Activated T-helper 1 cell treated with anti-CD3 and anti-CD28 coated beads, Interleukin-2, amount 50 U/mL, for 16 hours (primary cell): Measurements from ENCODE around the gene PRR7.

ENCODE experiments used
- DNase-seq, 2 donors: peaks; one replicate each; pipeline ENCODE4 v3.0.0-alpha.2; 2020; ENCODE audit warnings: low read depth in 1 of 2, low spot score in 1 of 2

PRR7 gene

GRCh38 chr5:177468685-177469628 lies 22.3 kb downstream of the PRR7 start:
- DNase-seq: no peak

- DNase-seq: no peak
Observed at GRCh38 chr5:177469750-177470525, 23.3 kb downstream of the PRR7 start.

GRCh38 chr5:177470759-177471536 lies 24.3 kb downstream of the PRR7 start:
- DNase-seq: no peak

- DNase-seq: no peak
Observed at GRCh38 chr5:177471610-177472356, 25.2 kb downstream of the PRR7 start.

- peak in 1 of 2 donors; percentile 29 for DNase-seq
Observed at GRCh38 chr5:177472460-177473442, 26.1 kb downstream of the PRR7 start.

GRCh38 chr5:177473443-177474001 lies 26.9 kb downstream of the PRR7 start, which contains the start of gene DBN1:
DBN1 (minus strand) TSS chr5:177473634; CDS start chr5:177473521, 113 bp downstream.
- no peak for DNase-seq

- no peak for DNase-seq
Observed at GRCh38 chr5:177474002-177474476, 27.4 kb downstream of the PRR7 start.

- no peak for DNase-seq
Observed at GRCh38 chr5:177474846-177475562, 28.4 kb downstream of the PRR7 start.

GRCh38 chr5:177475563-177476427 lies 29.2 kb downstream of the PRR7 start:
- DNase-seq: no peak

GRCh38 chr5:177476531-177477233 lies 30.1 kb downstream of the PRR7 start:
- no peak for DNase-seq

GRCh38 chr5:177477701-177478477 lies 31.3 kb downstream of the PRR7 start:
- no peak for DNase-seq

GRCh38 chr5:177478711-177479646 lies 32.4 kb downstream of the PRR7 start:
- DNase-seq: no peak

GRCh38 chr5:177479774-177480173 lies 33.2 kb downstream of the PRR7 start:
- DNase-seq: no peak

- no peak for DNase-seq
Observed at GRCh38 chr5:177482359-177482795, 35.8 kb downstream of the PRR7 start.

- DNase-seq: no peak
Observed at GRCh38 chr5:177483042-177483441, 36.4 kb downstream of the PRR7 start.
